Measurements from ENCODE around the gene RNLS. TPM values are rescaled to one million over a fixed set of nuclear protein-coding genes. Genes with fewer than 3 reads are reported as not detected.

RNLS gene
- polyA plus RNA-seq, 2 of the 4 experiments (the other 2 are of a cell fraction): 11.7 to 16.8 TPM

- H3K4me1 ChIP-seq: no peaks in the 10 kb centered on the region; the same call in 2 of the 3 replicates
- TF ChIP-seq MAFK (IDR thresholded peaks at IDR 0.05; ENCODE audit: partially characterized antibody): peak; percentile 53
- TF ChIP-seq FOSB (CRISPR knock-in tag; IDR thresholded peaks at IDR 0.05): no peak
- no peak for TF ChIP-seq RCOR1 (IDR thresholded peaks at IDR 0.05; ENCODE audit: low read depth, low read length)
- no peak overlapping the region for H3K4me2 ChIP-seq
- 41% methylated on average over 2 of the region's 2 CpGs for WGBS (ENCODE audit: missing lambda C conversion rate)
- no peak for ATAC-seq
- H3K4me3 ChIP-seq: no peak overlapping the region
- POLR2A ChIA-PET: no interaction called here
- H3K27ac ChIP-seq: no peak overlapping the region
- no peak for DNase-seq (ENCODE audit: low read depth in 1 of 2, low spot score in 1 of 2)
- no peaks in the 10 kb centered on the region for H3K9me3 ChIP-seq
- FAIRE-seq: no peak
- CTCF ChIA-PET: interaction anchor here (1.4 kb wide), 1 partner anchor 16 kb away, joined by 3 read pairs; no protein-coding TSS in a partner anchor
These were observed 45.8 kb downstream of the RNLS start for GRCh38 chr10:88537322-88537721.

GRCh38 chr10:88536437-88536836, 46.7 kb downstream of the RNLS start:
- no peak overlapping the region for H3K4me3 ChIP-seq
- CTCF ChIA-PET: interaction anchor here (1.1 to 1.4 kb wide), 2 partner anchors 17 to 19 kb away, joined by 3 to 6 read pairs; no protein-coding TSS in a partner anchor
- WGBS (ENCODE audit: missing lambda C conversion rate): 85% methylated on average over 4 of the region's 4 CpGs
- H3K4me1 ChIP-seq: no peaks in the 10 kb centered on the region; the same call in 2 of the 3 replicates
- DNase-seq (ENCODE audit: low read depth in 1 of 2, low spot score in 1 of 2) (no peak), FAIRE-seq (no peak), ATAC-seq (no peak)
- no peaks in the 10 kb centered on the region for H3K9me3 ChIP-seq
- no peak overlapping the region for H3K4me2 ChIP-seq
- POLR2A ChIA-PET: no interaction called here
- TF ChIP-seq FOSB (CRISPR knock-in tag; IDR thresholded peaks at IDR 0.05) (no peak), TP53 (CRISPR knock-in tag; IDR thresholded peaks at IDR 0.05) (no peak), SMC3 (IDR thresholded peaks at IDR 0.05) (no peak), JUN (IDR thresholded peaks at IDR 0.05) (no peak), PBX3 (IDR thresholded peaks at IDR 0.05) (no peak), KDM1A (IDR thresholded peaks at IDR 0.05; ENCODE audit: low read depth) (no peak), JUNB (IDR thresholded peaks at IDR 0.05) (no peak), FOSL2 (IDR thresholded peaks at IDR 0.05) (no peak), FOSL2 (CRISPR knock-in tag; IDR thresholded peaks at IDR 0.05) (no peak), TFCP2L1 (CRISPR knock-in tag; IDR thresholded peaks at IDR 0.05) (no peak), EHF (CRISPR knock-in tag; IDR thresholded peaks at IDR 0.05) (no peak), BHLHE40 (IDR thresholded peaks at IDR 0.05; ENCODE audit: low read depth, low read length) (no peak), RNF2 (IDR thresholded peaks at IDR 0.05; ENCODE audit: borderline replicate concordance, low read depth) (no peak), ESRRA (IDR thresholded peaks at IDR 0.05; ENCODE audit: borderline replicate concordance, low read length) (no peak), NFE2L2 (conservative IDR thresholded peaks at IDR 0.05; ENCODE audit: low read length) (no peak), CBX8 (IDR thresholded peaks at IDR 0.05) (no peak)
- no peak overlapping the region for H3K27ac ChIP-seq

DNA sequence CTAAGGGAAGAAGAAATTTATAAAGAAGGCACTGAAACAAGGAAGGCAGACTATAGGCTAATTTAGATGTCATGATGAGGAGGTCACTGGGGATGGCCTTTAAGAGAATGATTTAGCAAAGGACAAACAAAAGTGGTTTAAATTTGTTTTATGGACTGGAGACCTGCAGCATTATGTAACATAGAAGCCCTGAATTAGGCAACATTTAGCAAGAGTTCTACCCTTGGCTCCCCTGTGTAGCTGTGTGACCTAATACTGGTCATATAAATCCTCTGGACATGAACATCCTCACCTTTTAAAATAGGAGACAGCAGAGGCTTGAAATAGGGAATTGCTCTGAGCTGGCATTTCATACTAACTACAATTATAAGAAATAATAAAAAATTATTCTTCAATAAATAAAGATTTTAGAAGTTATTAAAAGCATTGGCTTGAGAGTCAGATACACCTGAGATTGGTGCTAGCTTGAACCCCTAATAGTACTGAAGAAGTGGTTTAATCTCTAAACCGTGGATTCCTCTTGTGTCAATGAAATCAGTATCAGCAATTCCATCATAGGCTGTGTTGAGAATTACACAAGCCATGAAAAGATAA, 48.9 kb downstream of the RNLS start:
- Histone ChIP-seq H3K9me3 (no peaks in the 10 kb centered on the region), H3K4me1 (no peaks in the 10 kb centered on the region), H3K4me2 (no peak overlapping the region), H3K27ac (no peak overlapping the region), H3K4me3 (no peak overlapping the region)
- DNase-seq (ENCODE audit: low read depth in 1 of 2, low spot score in 1 of 2) (no peak), ATAC-seq (no peak), FAIRE-seq (no peak)
- 32% methylated on average over 1 of the region's 1 CpG for WGBS (ENCODE audit: missing lambda C conversion rate)
- TF ChIP-seq SMC3 (IDR thresholded peaks at IDR 0.05): no peak
- TF ChIP-seq ZNF302 (CRISPR knock-in tag; IDR thresholded peaks at IDR 0.05): no peak
- TF ChIP-seq NPAS2 (CRISPR knock-in tag; IDR thresholded peaks at IDR 0.05; ENCODE audit: borderline replicate concordance): no peak
- TF ChIP-seq, protein P1, sequence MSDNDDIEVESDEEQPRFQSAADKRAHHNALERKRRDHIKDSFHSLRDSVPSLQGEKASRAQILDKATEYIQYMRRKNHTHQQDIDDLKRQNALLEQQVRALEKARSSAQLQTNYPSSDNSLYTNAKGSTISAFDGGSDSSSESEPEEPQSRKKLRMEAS (IDR thresholded peaks at IDR 0.05): no peak
- no peak for TF ChIP-seq HOXA7 (CRISPR knock-in tag; IDR thresholded peaks at IDR 0.05)
- TF ChIP-seq ZFP36 (IDR thresholded peaks at IDR 0.05; ENCODE audit: borderline replicate concordance, partially characterized antibody): no peak
- no peak for TF ChIP-seq TFCP2L1 (CRISPR knock-in tag; IDR thresholded peaks at IDR 0.05)
- TF ChIP-seq CEBPB (IDR thresholded peaks at IDR 0.05): no peak
- no peak for TF ChIP-seq TP53 (CRISPR knock-in tag; IDR thresholded peaks at IDR 0.05)
- TF ChIP-seq HEYL (CRISPR knock-in tag; IDR thresholded peaks at IDR 0.05): no peak
- no peak for TF ChIP-seq MYC (IDR thresholded peaks at IDR 0.05; ENCODE audit: borderline replicate concordance, low read length)
- TF ChIP-seq FOSB (CRISPR knock-in tag; IDR thresholded peaks at IDR 0.05): no peak
- TF ChIP-seq, protein P2, sequence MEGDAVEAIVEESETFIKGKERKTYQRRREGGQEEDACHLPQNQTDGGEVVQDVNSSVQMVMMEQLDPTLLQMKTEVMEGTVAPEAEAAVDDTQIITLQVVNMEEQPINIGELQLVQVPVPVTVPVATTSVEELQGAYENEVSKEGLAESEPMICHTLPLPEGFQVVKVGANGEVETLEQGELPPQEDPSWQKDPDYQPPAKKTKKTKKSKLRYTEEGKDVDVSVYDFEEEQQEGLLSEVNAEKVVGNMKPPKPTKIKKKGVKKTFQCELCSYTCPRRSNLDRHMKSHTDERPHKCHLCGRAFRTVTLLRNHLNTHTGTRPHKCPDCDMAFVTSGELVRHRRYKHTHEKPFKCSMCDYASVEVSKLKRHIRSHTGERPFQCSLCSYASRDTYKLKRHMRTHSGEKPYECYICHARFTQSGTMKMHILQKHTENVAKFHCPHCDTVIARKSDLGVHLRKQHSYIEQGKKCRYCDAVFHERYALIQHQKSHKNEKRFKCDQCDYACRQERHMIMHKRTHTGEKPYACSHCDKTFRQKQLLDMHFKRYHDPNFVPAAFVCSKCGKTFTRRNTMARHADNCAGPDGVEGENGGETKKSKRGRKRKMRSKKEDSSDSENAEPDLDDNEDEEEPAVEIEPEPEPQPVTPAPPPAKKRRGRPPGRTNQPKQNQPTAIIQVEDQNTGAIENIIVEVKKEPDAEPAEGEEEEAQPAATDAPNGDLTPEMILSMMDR (IDR thresholded peaks at IDR 0.05): no peak
- TF ChIP-seq HOXB13 (CRISPR knock-in tag; IDR thresholded peaks at IDR 0.05; ENCODE audit: low read depth): no peak
- TF ChIP-seq EHMT2 (IDR thresholded peaks at IDR 0.05; ENCODE audit: low read depth): no peak
- TF ChIP-seq, protein P3, sequence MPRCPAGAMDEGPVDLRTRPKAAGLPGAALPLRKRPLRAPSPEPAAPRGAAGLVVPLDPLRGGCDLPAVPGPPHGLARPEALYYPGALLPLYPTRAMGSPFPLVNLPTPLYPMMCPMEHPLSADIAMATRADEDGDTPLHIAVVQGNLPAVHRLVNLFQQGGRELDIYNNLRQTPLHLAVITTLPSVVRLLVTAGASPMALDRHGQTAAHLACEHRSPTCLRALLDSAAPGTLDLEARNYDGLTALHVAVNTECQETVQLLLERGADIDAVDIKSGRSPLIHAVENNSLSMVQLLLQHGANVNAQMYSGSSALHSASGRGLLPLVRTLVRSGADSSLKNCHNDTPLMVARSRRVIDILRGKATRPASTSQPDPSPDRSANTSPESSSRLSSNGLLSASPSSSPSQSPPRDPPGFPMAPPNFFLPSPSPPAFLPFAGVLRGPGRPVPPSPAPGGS (IDR thresholded peaks at IDR 0.05): no peak
- TF ChIP-seq FOSL2 (IDR thresholded peaks at IDR 0.05): no peak
- TF ChIP-seq FOSL2 (CRISPR knock-in tag; IDR thresholded peaks at IDR 0.05): no peak
- TF ChIP-seq EHF (CRISPR knock-in tag; IDR thresholded peaks at IDR 0.05): no peak
- no peak for TF ChIP-seq SREBF2 (IDR thresholded peaks at IDR 0.05)
- no peak for TF ChIP-seq FOXS1 (CRISPR knock-in tag; IDR thresholded peaks at IDR 0.05)
- CTCF ChIA-PET: no interaction called here
- POLR2A ChIA-PET: no interaction called here
